HL-60 (cell line): ENCODE measurements around the gene FAM167B.

ENCODE experiments used
- DNase-seq, 2 experiments: peaks; one replicate each; pipeline ENCODE4 v3.0.0-alpha.2; 2010 to 2020; ENCODE audit warnings: low read depth in 1 of 2, low spot score in 1 of 2
- H3K27ac ChIP-seq: fragments of 250-450 bp; sonication (Bioruptor Pico); replicated peaks from 2 replicates; pipeline ENCODE4 v1.5.1; 2020; ENCODE audit warnings: mild to moderate bottlenecking, moderate library complexity
- H3K27me3 ChIP-seq: fragments of 250-450 bp; sonication (Bioruptor Pico); 2 replicates; pipeline ENCODE4 v1.5.1; 2021; ENCODE audit warnings: mild to moderate bottlenecking, moderate library complexity; ENCODE audit not compliant: insufficient read depth, poor library complexity, severe bottlenecking
- H3K4me3 ChIP-seq: replicated peaks from 2 replicates; pipeline ENCODE4 v1.5.1; 2011; ENCODE audit warnings: mild to moderate bottlenecking, control low read depth, low read length; ENCODE audit not compliant: insufficient read depth
- GABPA ChIP-seq: IDR thresholded peaks from 2 replicates; pipeline ENCODE4 v1.6.1; 2012; ENCODE audit warnings: low read depth
- POLR2AphosphoS5 ChIP-seq: IDR thresholded peaks from 2 replicates; pipeline ENCODE4 v1.6.1; 2012; ENCODE audit warnings: low read depth
- SPI1 ChIP-seq: IDR thresholded peaks from 2 replicates; pipeline ENCODE4 v1.6.1; 2012; ENCODE audit warnings: low read depth, mild to moderate bottlenecking, borderline replicate concordance
- TF ChIP-seq, protein P1 (sequence below): IDR thresholded peaks from 2 replicates; pipeline ENCODE4 v1.6.1; 2012; ENCODE audit warnings: low read depth; ENCODE audit not compliant: insufficient replicate concordance
- TF ChIP-seq, protein P2 (sequence below): IDR thresholded peaks from one replicate; pipeline ENCODE4 v1.5.1; 2011; ENCODE audit warnings: low read length, control low read depth, inconsistent platforms; ENCODE audit not compliant: insufficient read depth

Gene FAM167B

DNA sequence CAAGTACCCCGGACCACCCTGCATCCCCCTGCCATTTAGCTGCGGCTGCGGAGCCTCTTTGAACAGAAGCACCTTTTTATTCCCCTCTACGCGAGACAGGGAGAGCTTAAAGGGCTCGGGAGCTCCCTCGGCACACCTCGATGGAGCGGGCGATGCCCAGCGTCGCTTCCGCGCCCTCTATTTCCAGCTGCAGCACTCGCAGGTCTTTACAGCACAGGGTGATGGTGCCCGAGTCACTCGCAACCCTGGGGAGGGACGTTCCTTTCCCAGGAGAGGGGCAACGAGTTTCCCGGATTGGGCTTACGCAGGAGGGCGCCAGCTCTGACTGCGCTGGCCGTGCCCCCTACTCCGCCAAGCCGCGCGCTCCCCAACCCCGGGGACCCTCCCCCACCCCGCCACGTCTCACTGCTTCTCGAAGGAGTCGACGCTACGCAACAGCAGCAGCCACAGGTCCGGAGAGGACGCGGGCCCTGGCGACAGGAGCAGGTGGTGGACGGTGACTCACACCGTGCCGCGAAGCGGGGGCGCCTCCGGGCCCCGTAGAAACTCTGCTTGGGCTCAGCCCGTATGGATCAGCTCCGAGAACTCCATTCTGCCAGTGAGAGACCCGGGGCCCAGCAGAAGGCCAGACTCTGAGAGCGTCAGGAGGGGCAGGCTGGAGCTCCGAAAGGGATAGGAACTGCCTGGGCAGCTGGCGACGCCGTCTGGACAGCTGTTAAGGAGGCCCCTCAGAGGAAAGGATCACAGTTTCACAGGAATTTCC is 5.8 kb upstream of the FAM167B start:
- Histone ChIP-seq H3K4me3 (peak overlapping the region; percentile 54), H3K27me3 (no peaks in the 10 kb centered on the region), H3K27ac (no peak overlapping the region)
- TF ChIP-seq SPI1 (no peak), GABPA (no peak), POLR2AphosphoS5 (no peak)
- TF ChIP-seq, protein P1, sequence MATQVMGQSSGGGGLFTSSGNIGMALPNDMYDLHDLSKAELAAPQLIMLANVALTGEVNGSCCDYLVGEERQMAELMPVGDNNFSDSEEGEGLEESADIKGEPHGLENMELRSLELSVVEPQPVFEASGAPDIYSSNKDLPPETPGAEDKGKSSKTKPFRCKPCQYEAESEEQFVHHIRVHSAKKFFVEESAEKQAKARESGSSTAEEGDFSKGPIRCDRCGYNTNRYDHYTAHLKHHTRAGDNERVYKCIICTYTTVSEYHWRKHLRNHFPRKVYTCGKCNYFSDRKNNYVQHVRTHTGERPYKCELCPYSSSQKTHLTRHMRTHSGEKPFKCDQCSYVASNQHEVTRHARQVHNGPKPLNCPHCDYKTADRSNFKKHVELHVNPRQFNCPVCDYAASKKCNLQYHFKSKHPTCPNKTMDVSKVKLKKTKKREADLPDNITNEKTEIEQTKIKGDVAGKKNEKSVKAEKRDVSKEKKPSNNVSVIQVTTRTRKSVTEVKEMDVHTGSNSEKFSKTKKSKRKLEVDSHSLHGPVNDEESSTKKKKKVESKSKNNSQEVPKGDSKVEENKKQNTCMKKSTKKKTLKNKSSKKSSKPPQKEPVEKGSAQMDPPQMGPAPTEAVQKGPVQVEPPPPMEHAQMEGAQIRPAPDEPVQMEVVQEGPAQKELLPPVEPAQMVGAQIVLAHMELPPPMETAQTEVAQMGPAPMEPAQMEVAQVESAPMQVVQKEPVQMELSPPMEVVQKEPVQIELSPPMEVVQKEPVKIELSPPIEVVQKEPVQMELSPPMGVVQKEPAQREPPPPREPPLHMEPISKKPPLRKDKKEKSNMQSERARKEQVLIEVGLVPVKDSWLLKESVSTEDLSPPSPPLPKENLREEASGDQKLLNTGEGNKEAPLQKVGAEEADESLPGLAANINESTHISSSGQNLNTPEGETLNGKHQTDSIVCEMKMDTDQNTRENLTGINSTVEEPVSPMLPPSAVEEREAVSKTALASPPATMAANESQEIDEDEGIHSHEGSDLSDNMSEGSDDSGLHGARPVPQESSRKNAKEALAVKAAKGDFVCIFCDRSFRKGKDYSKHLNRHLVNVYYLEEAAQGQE, result no peak
- TF ChIP-seq, protein P2, sequence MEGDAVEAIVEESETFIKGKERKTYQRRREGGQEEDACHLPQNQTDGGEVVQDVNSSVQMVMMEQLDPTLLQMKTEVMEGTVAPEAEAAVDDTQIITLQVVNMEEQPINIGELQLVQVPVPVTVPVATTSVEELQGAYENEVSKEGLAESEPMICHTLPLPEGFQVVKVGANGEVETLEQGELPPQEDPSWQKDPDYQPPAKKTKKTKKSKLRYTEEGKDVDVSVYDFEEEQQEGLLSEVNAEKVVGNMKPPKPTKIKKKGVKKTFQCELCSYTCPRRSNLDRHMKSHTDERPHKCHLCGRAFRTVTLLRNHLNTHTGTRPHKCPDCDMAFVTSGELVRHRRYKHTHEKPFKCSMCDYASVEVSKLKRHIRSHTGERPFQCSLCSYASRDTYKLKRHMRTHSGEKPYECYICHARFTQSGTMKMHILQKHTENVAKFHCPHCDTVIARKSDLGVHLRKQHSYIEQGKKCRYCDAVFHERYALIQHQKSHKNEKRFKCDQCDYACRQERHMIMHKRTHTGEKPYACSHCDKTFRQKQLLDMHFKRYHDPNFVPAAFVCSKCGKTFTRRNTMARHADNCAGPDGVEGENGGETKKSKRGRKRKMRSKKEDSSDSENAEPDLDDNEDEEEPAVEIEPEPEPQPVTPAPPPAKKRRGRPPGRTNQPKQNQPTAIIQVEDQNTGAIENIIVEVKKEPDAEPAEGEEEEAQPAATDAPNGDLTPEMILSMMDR, result no peak
- DNase-seq, result no peak

DNA sequence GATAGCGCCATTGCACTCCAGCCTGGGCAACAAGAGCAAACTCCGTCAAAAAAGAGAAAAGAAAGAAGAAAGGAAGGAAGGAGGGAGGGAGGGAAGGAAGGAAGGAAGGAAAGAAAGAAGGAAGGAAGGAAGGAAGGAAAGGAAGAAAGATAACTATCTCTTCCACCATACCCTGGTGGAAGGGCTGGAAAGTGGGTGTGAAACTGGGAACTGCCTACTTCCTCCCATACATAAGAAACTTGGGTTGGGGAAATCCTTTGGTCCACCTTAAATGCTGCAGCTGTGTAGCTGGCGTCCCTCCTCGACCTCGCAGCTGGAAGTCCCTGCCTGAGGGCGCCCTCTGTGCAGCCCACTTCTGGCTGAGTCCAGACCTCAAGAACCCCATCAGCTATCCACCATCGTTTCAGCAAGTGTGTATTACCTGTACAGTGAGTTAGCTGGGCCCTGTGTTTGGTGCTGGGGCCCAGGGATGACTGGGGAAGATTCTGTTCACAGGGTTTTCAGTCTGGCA is 4.6 kb upstream of the FAM167B start:
- DNase-seq, result no peak
- H3K4me3 ChIP-seq, result no peak overlapping the region
- H3K27me3 ChIP-seq, result no peaks in the 10 kb centered on the region
- no peak overlapping the region for H3K27ac ChIP-seq
- peak; percentile 21; the same call in 1 of the 2 replicates for TF ChIP-seq SPI1
- TF ChIP-seq, protein P1, result no peak

DNA sequence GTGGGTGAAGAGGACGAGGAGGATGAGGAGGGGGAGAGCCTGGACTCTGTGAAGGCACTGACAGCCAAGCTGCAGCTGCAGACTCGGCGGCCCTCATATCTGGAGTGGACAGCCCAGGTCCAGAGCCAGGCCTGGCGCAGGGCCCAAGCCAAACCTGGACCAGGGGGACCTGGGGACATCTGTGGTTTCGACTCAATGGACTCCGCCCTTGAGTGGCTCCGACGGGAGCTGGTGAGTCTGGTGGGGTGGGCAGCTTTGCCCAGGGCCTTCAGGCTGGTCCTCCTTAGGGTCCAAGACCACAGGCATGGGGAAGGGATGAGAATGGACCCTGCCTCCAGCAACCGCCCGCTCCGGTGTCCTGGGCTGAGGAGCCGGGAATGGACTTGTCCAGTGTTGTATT is 430 bp downstream of the FAM167B start:
- no peak overlapping the region for H3K27ac ChIP-seq
- no peak for DNase-seq
- H3K4me3 ChIP-seq, result no peak overlapping the region
- no peaks in the 10 kb centered on the region for H3K27me3 ChIP-seq
- TF ChIP-seq SPI1, result no peak
- TF ChIP-seq, protein P1, result no peak
- TF ChIP-seq, protein P2, result no peak
- no peak for TF ChIP-seq GABPA
- no peak for TF ChIP-seq POLR2AphosphoS5
